NOMO-1 treated with dmso at 0.1 percent for 144 hours (cell line): ENCODE results near the gene NEDD4L.
A peak's percentile ranks its signal among the peaks of the same experiment; 100 is the strongest.

Experiments used
- DNase-seq: peaks from one replicate; lab custom pipeline; 2025; ENCODE audit not compliant: unreplicated experiment; lab: John Stamatoyannopoulos, UW

The NEDD4L gene

DNA sequence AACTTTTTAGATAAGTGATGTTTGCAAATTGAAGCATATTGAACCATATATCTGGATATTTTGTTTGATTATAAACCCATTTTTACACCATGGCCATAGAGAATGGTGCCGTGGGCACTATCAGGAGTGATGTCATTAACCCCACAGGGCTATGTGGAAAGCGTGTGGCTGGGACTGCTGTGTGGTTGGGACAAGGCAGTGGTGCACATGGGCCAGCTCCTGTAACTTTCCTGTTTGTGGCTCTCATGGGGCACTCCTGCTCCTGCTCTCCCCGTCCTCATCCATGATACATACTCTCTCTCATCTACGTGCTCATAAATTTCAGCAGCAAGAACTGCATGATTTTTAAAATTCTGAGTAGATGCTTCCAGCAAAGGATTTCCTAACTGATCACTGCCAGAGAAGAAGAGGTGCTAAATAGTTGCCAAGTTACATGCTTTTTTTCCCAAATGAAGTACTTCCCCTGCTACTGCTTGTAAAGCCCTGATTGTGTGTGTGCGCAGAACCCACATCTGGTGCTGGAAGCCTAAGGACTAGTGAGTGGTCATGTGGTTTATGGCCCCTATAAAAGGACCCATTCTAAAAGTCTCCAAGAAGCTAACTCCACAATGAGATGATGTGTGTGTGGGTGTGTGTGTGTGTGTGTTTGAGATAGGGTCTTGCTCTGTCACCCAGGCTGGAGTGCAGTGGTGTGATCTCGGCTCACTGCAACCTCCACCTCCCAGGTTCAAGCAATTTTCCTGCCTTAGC lies 240.8 kb downstream of the NEDD4L start:
- no peak for DNase-seq

GRCh38 chr18:58285449-58286130 lies 241.6 kb downstream of the NEDD4L start:
- no peak for DNase-seq

DNA sequence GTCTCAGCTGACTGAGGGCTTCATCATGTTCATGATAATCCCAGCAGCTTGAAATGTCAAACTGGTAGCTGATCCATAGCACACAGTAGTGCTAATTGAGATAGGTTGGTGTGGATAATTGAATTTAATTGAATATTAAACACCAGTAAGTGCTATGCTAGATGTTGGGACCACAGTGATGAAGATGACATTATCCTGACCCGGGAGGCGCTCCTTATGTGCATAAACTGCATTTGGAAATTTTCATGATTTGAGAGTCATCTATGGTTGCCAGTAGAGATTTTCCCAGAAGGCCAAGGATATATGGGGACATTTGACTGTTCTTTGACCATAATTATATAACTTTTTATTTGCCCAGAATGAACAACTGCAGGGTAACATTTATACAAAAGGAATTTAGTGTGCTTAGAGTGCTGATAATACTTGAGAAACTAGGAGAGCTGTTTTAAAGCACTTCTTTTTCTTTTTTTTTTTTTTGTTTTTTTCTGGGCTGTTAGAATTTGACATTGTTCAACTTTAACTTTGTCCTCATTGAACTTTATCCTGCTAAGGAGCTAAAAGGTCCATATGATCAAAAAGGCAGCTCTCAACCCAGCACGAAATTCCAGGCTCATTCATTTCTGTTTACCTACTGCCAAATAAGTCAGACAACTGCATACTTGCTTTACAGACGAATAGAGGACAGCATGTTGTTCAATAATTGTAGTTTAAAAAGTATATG lies 242.8 kb downstream of the NEDD4L start:
- no peak for DNase-seq

DNA sequence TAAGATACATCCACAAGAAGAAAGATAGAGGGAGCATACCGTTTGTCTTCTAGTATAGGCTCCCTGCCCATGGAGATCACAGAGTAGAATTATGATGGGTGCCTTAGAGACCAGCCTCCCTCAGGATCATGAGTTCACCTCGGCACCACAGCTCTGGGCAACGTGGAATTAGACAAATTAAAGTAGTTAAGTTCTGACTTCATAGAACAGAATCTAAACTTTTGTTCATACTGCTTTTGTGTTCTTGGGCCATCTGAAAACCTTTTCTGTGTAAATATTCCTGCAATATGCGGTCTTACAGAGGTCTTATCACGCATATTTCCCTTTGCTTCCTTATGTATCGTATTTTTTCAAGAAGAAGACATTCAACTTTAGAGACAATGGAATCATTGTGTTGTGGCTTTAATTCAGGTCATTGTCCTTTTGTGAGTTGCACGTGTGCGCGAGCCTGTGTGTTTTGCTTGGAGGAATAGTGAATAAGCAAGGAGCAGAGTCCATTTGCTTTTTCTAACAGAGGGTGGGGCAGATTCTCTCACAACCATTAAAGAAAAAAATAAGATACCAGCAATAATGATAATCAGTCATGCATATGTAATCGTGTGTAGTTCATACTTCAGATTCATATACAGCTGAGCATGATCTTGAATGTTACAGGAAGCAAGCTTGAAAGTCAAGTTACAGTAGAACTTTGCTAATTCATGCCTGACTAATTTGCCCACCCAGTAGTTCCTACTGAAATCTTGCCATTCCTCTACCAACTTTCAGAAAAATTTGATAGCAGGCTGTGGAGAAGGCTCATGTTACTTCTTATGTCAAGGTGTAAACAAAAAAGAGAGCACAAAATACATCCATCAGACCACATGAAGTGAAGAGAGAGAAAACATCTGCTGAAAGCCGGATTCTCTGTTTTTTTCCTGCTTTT lies 243.6 kb downstream of the NEDD4L start:
- DNase-seq, result no peak

DNA sequence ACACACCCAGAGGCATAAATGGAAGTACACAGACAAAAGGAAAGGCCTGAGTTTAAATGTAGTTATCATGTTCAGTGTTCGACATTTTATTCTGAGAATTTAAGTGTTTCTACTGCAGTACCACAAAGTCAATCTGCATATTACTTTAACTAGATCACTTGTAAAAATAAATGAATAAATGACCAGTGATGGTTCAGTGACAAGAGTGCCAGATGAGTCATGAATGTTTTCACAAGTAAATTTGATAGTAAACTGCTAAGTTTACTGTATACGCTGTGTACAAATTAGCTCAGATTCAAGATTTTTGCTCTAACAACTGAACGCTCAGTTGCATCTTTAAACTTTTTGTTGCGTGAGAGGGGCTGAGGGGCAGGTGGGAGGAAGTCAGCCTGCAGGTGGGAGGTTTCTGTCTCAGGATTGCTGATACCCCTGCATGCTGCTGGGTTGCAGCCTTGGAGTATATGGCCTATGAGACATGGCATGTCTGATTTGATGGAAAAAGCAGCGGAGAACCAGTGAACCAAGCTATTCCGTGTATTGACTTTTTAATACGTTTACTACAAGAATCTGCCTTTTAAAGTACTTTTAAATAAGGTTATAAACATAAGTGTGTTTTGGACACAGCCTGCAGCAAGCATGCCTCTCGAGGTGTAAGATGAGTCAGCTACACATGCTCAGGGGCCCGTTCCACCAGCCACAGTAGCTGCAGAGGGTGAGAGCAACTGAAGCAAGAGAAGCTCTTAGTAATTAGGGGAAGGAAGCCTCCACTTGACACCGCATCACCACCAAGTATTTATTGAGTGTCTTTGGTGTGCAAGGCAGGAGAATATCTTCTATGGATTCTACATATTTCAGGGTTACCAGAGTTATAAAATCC lies 245.1 kb downstream of the NEDD4L start:
- DNase-seq, result peak; percentile 2

- DNase-seq, result no peak
Observed at GRCh38 chr18:58290116-58290695, 246.2 kb downstream of the NEDD4L start.

- no peak for DNase-seq
Observed at GRCh38 chr18:58291131-58291530, 247.1 kb downstream of the NEDD4L start.

- no peak for DNase-seq
Observed at GRCh38 chr18:58292638-58293037, 248.6 kb downstream of the NEDD4L start.

DNA sequence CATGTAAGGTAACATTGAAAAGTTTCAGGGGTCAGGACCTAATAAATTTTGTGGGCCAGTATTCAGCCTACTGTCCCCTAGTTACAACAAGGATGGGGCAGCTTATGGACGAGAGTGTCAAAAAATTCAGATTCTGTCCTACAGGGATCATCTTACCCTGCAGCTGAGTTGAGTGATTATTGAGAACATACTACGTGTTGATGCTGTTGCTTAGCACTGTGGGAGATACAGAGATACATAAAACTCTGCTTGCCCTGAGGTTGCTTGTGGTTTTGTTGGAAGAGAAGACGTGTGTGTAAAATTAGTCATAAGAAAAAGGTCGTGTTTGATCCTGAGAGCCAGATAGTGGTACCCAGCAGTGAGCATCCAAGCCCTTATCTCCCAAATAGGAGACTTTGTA lies 253.2 kb downstream of the NEDD4L start:
- no peak for DNase-seq

GRCh38 chr18:58298251-58299134 lies 254.5 kb downstream of the NEDD4L start:
- no peak for DNase-seq

- DNase-seq, result no peak
Observed at GRCh38 chr18:58299135-58299473, 255.1 kb downstream of the NEDD4L start.

- no peak for DNase-seq
Observed at GRCh38 chr18:58299936-58300335, 255.9 kb downstream of the NEDD4L start.

DNA sequence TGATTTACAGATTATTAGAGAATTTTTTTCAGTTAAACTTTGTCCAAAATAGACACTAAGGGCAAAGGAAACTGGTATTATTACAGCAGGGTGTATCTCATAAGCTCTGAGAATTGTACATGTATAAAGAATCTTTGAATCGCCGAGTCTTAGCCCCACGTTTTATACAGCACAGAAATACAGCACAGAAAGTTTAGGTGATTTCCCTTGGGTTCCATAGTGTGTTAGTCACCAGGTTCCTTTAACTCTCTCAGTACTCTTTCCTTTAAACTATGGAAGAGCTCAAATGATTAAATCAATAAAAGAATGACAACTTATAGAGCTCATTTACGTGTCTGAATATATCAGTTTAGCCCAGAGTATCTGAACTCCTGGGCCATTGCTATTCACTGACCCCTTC lies 256.8 kb downstream of the NEDD4L start:
- DNase-seq, result no peak

DNA sequence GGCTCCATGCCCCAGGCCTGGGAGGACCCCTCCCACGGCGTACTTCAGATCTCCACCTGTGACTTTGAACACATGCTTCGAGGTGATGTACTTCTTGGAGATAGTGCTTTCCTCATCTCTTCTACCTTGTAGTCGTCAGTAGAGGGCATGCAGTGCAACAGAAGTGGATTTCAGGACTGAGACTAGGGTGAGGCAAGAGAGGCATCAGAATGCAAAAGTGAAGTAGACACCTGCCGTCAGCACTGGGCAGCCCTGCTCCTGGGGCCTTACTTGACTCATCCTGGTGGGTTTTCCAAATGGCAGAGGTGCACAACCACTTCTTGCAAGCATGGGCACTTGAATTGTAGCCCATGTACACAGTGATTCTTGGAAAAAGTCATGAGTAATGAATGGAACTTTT lies 258.8 kb downstream of the NEDD4L start:
- no peak for DNase-seq

DNA sequence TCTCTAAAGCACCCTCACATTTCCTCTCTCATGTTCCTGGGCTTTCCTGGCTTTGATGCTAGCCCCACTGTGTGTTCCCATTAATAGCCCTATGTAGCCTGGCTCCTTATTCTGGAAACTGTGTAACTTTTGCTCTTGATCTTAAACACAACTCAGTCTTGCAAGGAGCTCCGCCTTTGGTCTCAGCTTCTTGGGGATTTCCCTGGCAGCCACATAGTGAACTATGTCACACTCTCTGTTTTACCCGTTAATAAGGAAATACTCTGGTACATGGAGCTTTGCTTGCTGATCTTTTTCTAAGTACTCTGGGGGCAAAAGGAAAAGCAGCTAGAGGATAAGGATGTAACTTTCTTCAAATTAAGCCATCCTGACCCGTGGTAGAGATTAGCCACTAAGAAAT lies 259.3 kb downstream of the NEDD4L start:
- DNase-seq, result no peak

DNA sequence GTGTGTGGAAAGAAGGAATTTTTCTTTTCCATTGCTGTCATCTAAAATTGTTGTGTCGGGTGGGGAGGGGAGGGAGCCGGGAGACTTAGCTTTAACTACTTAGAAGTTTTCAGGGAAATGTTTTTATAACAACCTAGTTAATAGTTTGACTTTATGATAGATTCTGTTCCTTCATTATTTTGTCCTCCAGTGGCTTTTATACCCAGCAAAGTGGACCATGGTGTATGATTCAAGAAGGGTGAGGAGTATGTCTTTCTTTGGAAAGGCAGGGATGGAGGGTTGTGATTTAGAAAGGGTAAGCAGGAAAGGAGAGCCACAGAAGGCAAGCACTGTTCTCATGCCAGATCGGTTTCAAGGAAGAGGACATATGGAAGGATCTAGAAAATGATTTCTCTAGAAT lies 261.8 kb downstream of the NEDD4L start:
- no peak for DNase-seq

- no peak for DNase-seq
Observed at GRCh38 chr18:58307441-58307840, 263.4 kb downstream of the NEDD4L start.

GRCh38 chr18:58308463-58308862 lies 264.4 kb downstream of the NEDD4L start:
- DNase-seq, result no peak

DNA sequence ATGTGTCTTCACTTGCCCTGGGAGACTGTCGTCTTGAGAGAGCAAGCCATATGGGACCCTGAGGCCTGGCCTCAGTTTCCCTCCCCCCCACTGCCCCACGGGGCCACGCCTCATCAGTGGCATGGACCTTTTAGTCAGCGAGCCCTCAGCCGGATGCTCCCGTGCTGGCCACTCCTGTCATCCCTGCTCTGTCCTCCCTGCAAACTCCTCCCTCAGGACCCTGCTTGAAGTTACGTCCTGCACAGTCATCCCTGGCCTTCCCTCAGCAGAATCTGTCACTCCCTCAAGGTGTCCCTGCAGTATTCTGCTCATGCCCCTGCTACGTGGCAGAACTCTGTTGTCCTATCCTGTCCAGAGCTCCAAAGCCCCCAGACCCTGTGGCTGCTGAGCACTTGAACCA lies 265.1 kb downstream of the NEDD4L start:
- DNase-seq, result no peak
